MCF 10A (cell line): Measurements from ENCODE around the gene NKX6-2. TPM values are rescaled to one million over a fixed set of nuclear protein-coding genes. Genes with fewer than 3 reads are reported as not detected.

ENCODE experiments used
- BruUV-seq: library from RNA; stranded (reverse); fragments of 400-500 nt; replicated peaks from 2 replicates; lab custom pipeline; 2021; lab: Mats Ljungman, UMichigan
- CTCF ChIA-PET: fragments of 300-600 bp; sonication (Branson Sonifier 250); formaldehyde crosslinking; extraction: SDS; loops from one replicate; lab custom pipeline; 2021; ENCODE audit warnings: antibody characterized with exemption, inconsistent platforms; lab: Yijun Ruan, JAX
- POLR2A ChIA-PET: fragments of 300-600, 350-650 bp; sonication (Branson Sonifier 250); formaldehyde crosslinking; extraction: SDS; loops from one replicate; lab custom pipeline; 2020; ENCODE audit warnings: antibody characterized with exemption, inconsistent platforms; lab: Yijun Ruan, JAX
- DNase-seq: peaks from one replicate; pipeline ENCODE4 v3.0.0-alpha.2; 2018; ENCODE audit not compliant: unreplicated experiment
- H3K27ac Mint-ChIP-seq: one replicate; pipeline ENCODE4 v1.8.0; 2022; ENCODE audit warnings: mild to moderate bottlenecking, low read depth, mixed read lengths; ENCODE audit not compliant: unreplicated experiment
- H3K27me3 Mint-ChIP-seq: one replicate; pipeline ENCODE4 v1.8.0; 2022; ENCODE audit warnings: mixed read lengths; ENCODE audit not compliant: insufficient read depth, unreplicated experiment
- H3K36me3 Mint-ChIP-seq: one replicate; pipeline ENCODE4 v1.8.0; 2022; ENCODE audit warnings: mild to moderate bottlenecking, moderate library complexity, mixed read lengths; ENCODE audit not compliant: insufficient read depth, unreplicated experiment
- H3K4me1 Mint-ChIP-seq: one replicate; pipeline ENCODE4 v1.8.0; 2022; ENCODE audit warnings: mixed read lengths; ENCODE audit not compliant: insufficient read depth, unreplicated experiment
- H3K4me3 Mint-ChIP-seq: one replicate; pipeline ENCODE4 v1.8.0; 2022; ENCODE audit warnings: mild to moderate bottlenecking, moderate library complexity, mixed read lengths; ENCODE audit not compliant: unreplicated experiment
- H3K9me3 Mint-ChIP-seq: one replicate; pipeline ENCODE4 v1.8.0; 2022; ENCODE audit warnings: mixed read lengths; ENCODE audit not compliant: unreplicated experiment
- intact Hi-C: fragments of 100-400 bp; cut with micrococcal nuclease; formaldehyde crosslinking; loops from 2 replicates; pipeline ENCODE4 v1.14.1; 2022
- total RNA-seq: library from RNA; stranded (reverse); gene quantifications from 2 replicates; pipeline ENCODE4 v1.2.3, GENCODE V29; 2022
- TF ChIP-seq, protein P1 (sequence below): fragments of 200-600 bp; IDR thresholded peaks from one replicate; pipeline ENCODE4 v1.8.0; 2022; ENCODE audit warnings: antibody characterized with exemption, mild to moderate bottlenecking; ENCODE audit not compliant: unreplicated experiment

Gene NKX6-2
- total RNA-seq, 1 experiment from 2014 or later: not detected

DNA sequence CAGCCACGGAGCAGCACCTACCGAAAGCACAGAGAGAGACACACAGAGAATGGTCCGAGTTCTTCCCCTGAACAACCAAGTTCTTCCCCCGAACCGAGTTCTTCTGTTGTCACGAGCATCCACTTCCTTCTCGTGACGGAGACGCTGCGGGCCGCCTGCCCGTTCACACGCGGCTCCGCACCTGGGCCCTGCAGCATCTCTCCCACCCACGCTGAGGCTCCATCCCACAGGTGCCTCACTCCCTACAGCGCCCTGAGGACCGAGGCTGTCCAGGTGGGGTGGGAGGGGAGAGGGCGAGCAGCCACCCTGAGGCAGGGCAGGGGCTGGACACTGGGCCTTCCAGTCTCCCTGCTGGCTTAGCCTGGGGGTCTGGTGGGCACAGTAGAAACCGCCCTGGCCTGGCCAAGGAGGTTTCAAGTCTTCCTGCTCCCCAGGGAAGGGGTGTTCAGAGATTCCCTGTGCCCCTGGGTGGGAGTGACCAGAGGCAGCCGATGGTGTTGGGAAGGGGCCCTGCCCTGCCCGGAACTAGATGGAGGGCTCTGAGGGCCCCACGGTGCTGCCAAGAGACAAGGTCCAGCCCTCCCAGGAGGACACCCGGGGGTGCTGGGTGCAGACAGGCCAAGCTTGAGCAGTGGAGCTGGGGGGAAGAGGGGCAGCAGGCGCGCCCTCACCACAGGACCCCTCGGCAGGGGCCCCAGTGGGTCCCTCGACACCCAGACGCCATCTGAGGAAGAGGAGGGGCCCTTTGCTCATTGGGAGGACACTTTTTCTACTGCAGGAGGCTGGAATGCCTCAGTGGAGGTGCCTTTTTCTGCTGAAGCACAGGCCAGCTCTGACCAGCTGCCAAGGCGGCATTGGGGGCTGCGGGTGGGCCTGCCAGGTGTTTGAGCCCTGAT, 5.2 kb upstream of the NKX6-2 start:
- no peak for DNase-seq
- intact Hi-C loops: loop anchor here (10.0 kb wide), 1 partner anchor 126 kb away; no protein-coding TSS in a partner anchor
- Mint-ChIP-seq H3K36me3 (no peaks in the 10 kb centered on the region), H3K27ac (no peak overlapping the region), H3K4me3 (no peak overlapping the region), H3K9me3 (no peaks in the 10 kb centered on the region), H3K4me1 (no peaks in the 10 kb centered on the region), H3K27me3 (no peaks in the 10 kb centered on the region)
- BruUV-seq: no TSS peak
- POLR2A ChIA-PET: no interaction called here
- TF ChIP-seq, protein P1, sequence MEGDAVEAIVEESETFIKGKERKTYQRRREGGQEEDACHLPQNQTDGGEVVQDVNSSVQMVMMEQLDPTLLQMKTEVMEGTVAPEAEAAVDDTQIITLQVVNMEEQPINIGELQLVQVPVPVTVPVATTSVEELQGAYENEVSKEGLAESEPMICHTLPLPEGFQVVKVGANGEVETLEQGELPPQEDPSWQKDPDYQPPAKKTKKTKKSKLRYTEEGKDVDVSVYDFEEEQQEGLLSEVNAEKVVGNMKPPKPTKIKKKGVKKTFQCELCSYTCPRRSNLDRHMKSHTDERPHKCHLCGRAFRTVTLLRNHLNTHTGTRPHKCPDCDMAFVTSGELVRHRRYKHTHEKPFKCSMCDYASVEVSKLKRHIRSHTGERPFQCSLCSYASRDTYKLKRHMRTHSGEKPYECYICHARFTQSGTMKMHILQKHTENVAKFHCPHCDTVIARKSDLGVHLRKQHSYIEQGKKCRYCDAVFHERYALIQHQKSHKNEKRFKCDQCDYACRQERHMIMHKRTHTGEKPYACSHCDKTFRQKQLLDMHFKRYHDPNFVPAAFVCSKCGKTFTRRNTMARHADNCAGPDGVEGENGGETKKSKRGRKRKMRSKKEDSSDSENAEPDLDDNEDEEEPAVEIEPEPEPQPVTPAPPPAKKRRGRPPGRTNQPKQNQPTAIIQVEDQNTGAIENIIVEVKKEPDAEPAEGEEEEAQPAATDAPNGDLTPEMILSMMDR: no peak
- CTCF ChIA-PET: interaction anchor here (0.7 kb wide), 1 partner anchor 34 kb away, joined by 3 read pairs; no protein-coding TSS in a partner anchor

DNA sequence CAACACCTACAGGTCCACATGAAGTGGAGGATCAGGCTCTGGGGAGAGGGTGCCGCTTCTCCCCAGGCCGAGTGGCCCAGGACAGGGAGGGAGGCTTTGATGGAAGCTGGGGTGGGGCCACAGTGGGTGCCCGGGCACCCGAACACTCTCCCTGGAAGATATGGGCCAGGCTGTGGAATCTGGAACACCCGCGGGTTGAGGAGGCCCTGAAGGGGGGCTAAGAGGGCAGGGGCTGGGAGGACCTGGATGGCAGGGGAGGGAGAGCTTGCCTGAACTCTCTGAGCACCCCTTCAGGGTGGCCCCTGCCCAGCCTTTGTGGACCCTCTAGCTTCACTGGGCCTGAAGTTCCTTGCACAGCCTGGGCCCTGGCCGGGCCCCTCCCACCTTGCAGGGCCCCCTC, 4.5 kb upstream of the NKX6-2 start:
- intact Hi-C loops: loop anchor here (10.0 kb wide), 1 partner anchor 126 kb away; no protein-coding TSS in a partner anchor
- Mint-ChIP-seq H3K4me3 (no peak overlapping the region), H3K27ac (no peak overlapping the region), H3K9me3 (no peaks in the 10 kb centered on the region), H3K27me3 (no peaks in the 10 kb centered on the region), H3K4me1 (no peaks in the 10 kb centered on the region), H3K36me3 (no peaks in the 10 kb centered on the region)
- ChIA-PET POLR2A (no interaction called here), CTCF (interaction anchor here (0.7 kb wide), 1 partner anchor 34 kb away, joined by 3 read pairs; no protein-coding TSS in a partner anchor)
- DNase-seq: no peak
- no TSS peak for BruUV-seq
- TF ChIP-seq, protein P1: no peak

DNA sequence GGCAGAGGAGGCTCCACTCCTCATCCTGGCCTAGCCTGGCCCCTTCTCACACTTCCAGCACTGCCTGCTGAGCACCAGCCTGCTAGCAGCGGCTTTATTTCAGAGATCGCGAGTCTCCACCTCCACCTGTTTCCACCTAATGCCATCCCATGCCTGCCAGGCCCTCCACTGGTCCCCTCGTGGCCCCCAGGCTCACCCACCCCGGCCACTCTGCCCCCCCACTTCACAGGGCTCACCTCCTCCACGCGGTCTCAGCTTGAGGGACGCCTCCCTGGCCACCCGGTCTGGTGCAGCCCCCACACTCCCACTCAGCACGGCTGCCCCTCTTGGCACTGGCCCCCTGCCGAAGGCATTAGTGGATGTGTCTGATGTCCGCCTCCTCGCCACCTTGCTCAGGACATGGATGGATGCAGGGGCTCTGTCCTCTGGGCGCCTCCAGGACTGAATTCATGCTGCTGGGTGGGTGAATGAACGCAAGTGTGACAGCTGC, 3.8 kb upstream of the NKX6-2 start:
- Mint-ChIP-seq H3K27me3 (no peaks in the 10 kb centered on the region), H3K27ac (no peak overlapping the region), H3K4me3 (no peak overlapping the region), H3K4me1 (no peaks in the 10 kb centered on the region), H3K9me3 (no peaks in the 10 kb centered on the region), H3K36me3 (no peaks in the 10 kb centered on the region)
- ChIA-PET CTCF (no interaction called here), POLR2A (no interaction called here)
- TF ChIP-seq, protein P1: no peak
- DNase-seq: no peak
- BruUV-seq: no TSS peak
- intact Hi-C loops: loop anchor here (10.0 kb wide), 1 partner anchor 125 kb away; no protein-coding TSS in a partner anchor

DNA sequence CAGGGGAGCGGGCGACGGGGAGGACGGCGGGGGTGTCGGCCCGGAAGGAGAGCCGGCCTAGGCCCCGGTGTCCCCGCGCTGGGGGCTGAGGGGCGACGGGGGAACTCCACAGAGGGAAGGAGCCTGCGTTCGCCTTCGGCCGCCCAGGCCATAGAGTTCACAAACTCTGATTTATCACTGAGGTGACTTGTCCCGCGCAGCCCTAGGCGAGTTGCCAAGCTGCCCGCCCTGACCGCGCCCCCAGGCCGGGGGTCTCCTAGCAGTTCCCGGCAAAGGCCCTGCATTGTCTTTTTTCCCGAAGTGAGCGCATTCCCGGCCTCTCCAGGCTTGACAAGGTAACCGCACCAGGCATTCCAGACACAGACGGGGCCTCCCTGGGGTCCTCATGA, 2.9 kb upstream of the NKX6-2 start:
- Mint-ChIP-seq H3K4me1 (no peaks in the 10 kb centered on the region), H3K4me3 (no peak overlapping the region), H3K27ac (no peak overlapping the region), H3K9me3 (no peaks in the 10 kb centered on the region), H3K36me3 (no peaks in the 10 kb centered on the region), H3K27me3 (no peaks in the 10 kb centered on the region)
- no peak for DNase-seq
- TF ChIP-seq, protein P1: no peak
- intact Hi-C loops: no loop called here
- ChIA-PET POLR2A (no interaction called here), CTCF (no interaction called here)
- no TSS peak for BruUV-seq
